Hematopoietic multipotent progenitor cell treated with erythropoietin and hydrocortisone succinate and interleukin-3 and kit ligand, for 8 days (in vitro differentiated cells): Measurements from ENCODE around the gene FXR1.
A peak's percentile ranks its signal among the peaks of the same experiment; 100 is the strongest.

Experiments
- DNase-seq: peaks from one replicate; pipeline ENCODE4 v3.0.0-alpha.2; 2015

The FXR1 gene

DNA sequence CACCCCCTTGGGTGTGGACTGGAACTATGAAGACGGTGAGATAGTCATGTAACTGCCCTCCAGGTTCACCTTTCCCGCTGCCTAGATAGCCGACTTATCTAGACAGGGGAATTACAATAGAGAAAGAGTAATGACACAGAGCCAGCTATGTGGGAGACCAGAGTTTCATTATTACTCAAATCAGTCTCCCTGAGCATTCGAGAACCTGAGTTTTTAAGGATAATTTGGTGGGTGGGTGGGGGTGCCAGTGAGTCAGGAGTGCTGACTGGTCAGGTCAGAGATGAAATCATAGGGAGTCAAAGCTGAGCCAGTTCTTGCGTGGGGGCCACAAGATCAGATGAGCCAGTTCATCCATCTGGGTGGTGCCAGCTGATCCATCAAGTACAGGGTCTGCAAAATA is 96.8 kb downstream of the FXR1 start:
- DNase-seq, result no peak

DNA sequence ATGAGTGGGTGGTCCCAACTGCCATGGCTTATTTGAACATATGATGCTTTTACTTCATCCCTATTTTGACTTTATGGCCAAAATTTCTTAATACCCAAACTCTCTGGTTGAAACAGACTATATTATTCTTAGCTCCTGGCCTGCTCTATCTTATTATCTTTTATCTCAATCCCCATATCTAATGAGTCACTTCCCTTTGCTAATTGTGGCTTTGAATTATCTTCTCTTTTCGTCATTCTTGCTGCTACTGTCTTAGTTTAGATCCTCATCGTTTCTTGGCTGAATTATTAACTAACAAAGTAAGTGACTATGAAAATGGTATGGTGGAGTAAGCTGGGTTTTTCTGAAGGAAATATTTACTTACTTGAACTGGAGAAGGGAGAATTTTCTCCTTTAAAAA is 105.2 kb downstream of the FXR1 start:
- peak; percentile 25 for DNase-seq

GRCh38 chr3:181025204-181025603 is 112.7 kb downstream of the FXR1 start:
- DNase-seq, result no peak

DNA sequence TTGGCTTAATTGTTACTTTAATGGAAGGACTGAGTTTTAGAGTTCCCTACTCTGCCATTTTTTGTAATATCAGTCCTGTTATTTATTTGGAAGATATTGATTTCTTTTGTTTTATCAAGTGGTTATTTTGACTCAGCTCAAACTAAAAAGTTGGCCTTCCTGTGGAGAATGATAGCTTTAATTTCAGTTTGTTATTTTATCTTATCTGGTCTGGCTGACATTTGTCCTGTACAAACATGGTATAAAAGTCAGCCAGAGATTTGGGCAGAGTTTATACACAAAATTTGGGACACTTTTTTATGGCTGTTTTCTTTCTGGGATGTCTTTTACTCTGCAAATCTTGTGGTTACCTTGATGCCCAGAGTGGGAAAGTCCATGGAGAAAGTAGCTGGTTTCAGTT is 118.5 kb downstream of the FXR1 start:
- DNase-seq, result no peak
